D341Med (cell line): ENCODE results near the gene FHIT.

Experiments used
- DNase-seq: peaks from one replicate; pipeline ENCODE4 v3.0.0; 2012; ENCODE audit warnings: low spot score

FHIT gene

DNA sequence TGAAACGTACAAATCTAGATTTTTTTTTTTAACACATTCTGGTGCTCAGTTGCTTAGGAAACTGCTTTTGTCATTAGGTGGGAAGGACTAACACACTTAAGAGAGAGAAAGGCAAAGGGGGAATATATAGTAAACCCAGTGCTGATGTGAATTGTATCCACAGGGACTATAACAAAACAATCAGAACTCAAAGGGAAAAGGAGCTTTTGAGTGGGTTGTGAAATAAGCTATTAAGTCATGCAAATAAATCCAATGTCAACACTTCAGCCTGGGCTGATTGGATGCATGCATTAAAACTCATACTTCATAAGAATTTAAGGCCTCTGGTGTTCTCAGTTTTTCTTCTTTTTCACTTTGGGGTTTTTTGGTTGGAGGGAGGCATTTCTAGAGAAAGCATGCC lies 628.9 kb downstream of the FHIT start:
- no peak for DNase-seq

DNA sequence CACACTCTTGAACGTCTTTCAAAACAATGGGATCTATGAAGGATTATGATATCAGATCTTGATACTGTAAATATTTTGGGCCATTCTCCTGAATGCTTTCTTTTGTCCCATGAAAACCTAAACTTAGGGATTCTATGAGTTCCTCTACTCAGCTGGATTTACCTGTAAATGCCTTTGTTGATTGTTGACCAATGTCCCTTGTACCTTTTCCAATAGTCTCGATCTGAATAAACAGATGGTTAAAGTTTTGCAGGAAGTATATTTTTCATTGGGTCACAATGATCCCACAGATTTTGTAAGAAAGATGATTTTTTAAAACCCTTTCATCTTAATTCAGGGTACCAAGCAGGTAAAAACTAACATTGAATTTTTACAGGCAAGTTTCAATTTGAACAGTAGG lies 634.1 kb downstream of the FHIT start:
- DNase-seq: no peak

DNA sequence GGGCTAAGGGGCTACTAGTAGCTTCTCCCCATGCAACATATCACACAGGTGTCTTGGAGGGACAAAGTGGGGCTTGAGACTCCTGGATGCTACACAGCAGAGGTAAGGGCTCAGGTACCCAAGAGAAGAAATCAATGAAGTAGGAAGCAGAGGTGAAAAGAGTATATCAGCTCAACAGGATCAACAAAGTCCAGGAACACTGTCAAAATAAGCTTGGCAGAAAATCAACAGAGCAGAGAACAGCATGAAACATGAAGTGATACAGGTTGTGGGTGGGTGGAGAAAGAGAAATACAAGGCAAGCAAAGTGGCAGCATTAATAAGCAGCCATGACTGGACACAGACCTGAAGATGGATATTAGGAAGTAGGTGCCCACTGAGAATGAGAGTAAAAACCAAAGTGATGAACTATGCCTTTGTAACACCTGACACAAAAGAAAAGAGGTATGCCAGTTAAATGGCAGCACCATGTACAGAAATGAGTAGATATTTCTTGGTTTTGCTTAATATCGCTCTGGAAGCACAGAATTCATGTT lies 637.4 kb downstream of the FHIT start:
- no peak for DNase-seq

DNA sequence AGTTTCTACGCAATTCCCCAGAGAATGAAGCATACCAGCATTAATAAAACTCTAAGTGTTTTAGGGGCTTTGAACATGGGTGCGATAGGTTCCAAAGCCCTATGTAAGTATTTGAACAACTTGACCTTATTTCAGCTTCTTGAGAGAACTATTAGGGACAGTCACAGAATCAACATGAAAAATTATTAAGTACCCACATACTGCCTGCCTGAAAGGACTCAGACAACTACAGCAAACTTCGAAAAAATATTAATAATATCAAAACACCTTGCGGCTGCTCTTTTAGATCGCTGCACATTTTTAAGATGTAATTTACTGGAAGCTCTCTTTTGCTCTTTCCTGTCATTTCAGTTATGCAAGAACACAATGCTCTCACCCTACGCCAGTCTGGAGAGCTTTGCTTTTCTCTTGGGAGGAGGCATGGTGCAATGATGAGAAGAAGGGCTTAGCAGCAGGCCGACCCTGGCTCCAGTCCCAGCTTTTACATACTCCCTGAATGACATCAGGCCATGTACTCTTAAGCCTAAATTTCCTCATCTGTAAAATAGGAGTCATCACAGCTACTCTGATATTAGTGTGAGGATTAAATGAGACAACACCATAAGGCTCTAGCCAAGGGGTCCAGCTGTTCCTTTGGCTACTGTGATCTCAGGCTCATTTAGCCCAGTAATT lies 640.7 kb downstream of the FHIT start:
- DNase-seq: peak; percentile 80

DNA sequence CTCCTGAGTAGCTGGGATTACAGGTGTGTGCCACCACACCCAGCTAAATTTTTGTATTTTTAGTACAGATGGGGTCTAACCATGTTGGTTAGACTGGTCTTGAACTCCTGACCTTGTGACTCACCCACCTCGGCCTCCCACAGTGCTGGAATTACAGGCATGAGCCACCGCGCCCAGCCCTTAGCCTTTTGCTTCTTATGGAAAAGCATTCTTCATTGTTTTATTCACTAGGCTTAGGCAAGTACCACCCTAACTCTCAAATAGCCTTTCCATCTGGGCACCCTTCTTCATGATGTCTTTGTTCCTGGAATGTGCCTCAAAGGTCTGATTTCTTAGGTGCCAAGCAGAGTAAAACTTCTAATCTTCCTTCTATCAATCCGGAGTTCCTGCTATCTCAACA lies 641.8 kb downstream of the FHIT start:
- no peak for DNase-seq

DNA sequence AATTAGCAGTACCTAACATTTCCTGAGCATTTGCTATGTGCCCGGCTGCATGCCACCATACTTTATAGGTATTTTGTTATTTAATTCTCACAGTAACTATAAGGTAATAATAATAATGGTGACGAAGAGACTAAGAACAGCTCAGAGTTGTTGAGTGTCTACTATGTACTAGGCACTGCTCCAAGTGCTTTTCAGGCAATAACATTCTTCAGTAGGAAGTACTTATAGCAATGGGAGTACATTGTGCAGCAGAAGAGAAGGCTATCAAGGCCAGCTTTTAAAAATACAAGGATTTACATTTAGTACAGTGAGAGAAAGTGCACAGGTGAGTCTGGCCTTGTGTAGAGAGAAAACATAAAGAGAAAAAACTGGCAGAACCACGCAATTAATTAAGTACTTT lies 647.4 kb downstream of the FHIT start:
- no peak for DNase-seq

DNA sequence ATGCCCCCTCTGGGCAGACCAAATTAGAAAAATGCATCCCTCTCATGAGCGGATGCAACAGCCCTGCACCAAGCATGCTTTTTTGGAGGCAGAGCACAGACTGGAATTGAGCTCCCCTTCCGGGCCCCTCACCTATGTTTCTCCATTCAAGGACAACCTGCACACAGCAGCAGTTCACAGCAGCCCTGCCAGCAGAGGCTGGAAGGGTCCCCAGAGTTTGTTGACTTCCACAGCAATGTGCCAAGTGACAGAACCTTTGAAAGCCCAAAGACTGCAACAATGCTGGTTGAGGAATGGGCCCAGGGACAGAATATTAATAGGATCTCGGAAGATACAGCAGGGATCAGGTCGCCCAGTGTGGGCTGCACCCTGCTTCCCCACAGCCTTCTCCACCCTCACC lies 650.4 kb downstream of the FHIT start:
- DNase-seq: no peak

DNA sequence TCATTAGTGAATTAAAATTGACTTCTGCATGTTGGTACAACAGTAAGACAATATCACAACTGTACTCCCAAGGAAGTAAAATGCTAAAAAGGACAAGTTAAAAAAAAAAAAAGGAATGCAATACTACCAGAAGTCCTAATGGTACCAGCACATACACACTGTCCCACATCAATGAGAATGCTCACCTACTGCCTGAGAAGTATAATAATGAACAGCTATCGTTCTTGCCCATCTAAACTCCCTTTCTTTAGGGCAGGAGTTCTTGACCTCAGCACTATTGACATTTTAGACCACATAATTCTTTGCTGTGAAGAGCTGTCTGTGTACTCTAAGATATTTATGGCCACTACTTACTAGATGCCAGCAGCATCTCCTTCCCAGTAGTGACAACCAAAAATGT lies 651.7 kb downstream of the FHIT start:
- no peak for DNase-seq

DNA sequence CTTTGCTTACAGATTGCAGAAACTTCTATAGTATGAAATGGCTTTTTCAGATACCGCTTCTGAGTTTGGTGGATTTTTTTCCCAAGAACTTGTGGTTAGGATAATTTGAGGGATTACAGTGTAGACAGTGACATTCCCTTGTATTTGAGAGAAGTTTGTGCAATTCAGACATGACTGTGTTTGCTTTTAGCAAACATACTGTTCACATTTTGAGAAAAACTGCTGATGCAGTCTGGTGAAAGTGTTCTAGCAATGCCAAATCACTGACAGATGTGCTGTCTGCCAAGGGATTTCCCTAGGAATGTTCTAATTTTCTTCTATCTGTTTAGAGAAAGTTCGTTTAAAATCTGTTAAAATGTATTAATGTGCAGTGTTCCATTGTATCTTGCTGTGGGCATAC lies 652.6 kb downstream of the FHIT start:
- DNase-seq: no peak

DNA sequence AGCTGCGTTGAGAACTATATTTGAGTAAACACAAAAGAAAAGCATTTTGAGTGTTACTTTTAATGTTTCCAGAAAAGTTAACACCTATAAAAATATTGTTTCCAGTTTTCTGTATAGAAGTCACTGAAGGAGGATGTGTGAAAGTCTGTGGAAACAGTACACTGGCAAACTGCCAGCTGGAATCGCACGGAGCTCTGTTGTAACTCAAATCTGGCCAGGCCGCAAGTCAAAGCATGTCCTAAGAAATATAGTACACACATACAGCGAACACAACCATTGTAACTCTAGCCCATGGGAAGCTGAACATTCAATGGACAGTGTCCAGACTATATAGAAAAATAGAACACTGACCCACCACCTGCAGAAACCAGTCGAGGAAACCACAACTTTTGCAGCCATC lies 657.2 kb downstream of the FHIT start:
- no peak for DNase-seq

DNA sequence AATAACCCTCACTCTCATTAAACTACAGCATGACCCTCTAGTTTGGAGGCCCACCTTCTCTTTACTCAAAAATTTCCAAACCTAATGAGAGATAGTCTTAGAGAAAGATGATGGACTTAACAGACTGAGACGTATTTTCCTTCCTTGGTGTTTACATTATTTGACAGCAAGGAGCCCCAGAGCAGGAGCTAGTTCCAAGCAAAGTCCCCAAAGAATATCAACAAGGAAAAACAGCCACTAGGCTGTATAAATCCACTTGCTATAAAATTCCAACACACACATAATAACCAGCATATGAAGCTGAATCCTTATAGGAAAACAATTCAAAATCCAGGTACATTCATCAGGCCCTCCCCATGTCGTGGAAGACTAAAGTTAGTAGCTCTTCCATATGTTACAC lies 660.0 kb downstream of the FHIT start:
- no peak for DNase-seq

DNA sequence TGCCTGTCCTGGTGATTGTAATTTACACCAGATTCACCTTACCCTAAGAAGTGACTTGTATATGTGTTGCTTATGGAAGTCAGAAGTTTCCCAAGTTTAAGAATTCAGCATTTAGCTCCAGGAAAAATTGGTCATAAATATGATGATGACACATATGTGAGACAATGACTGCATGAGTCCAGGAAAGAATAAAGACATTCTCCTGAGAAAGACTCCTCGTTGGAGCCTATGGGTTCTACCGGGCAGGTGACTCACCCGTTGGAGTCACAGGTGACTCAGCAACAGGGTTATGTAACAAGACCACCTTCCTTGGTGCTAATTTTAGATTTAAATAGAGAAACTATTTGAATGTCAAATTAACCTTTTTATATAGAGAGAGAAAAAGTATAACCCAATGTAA lies 662.4 kb downstream of the FHIT start:
- DNase-seq: no peak

DNA sequence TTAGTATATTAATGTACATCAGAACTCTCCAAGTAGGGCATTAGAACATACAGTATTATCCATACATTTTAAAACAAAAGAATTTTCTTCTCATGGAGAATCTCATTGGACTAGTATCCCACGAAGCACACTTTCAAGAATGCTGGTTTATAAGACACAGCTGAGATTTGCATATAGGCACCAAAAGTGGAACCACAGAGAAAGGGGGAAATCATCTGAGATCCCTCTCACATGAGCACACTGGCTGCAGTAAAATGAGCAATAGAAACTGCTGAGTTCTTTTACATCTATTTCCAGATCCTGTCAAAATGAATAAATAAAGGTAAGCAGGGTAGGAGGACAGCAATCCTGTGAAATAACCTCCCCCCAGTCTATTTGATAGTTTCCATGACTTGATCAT lies 665.3 kb downstream of the FHIT start:
- DNase-seq: no peak

DNA sequence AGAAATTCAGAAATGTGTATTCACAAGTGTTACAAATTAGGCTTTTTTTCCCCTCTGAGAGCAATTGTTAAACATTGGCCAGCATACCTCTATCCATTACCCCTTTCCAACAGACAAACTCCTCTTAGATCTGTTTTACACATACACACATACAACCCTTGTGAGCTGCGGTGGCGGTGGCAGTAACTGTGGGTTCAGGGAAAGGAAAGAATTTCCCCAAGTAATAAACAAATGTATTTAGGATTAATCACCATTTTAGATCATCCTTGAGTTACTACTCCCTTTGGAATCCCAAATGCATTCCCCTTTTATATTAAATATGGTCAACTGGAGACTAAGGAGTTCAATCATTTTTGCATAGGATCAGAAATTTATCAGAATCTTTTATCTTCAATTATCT lies 667.0 kb downstream of the FHIT start:
- no peak for DNase-seq

DNA sequence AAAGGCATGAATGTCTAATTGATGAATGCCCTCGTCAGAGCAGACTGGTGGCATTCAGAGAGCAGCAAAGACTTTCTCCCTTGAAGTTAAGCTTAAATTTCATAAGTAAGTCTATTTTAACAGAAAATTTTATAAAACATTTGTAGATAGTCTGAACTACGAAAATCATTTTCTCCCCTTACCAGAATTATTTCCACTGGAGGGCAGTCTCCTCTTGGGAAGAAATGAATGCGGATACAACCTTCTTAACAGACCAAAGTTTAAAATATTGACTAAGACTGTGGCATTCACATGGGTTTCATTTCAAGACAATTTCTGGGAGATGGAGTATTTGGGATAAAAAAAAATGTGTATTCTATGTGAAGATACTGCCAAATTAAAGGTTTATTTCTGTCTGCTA lies 669.0 kb downstream of the FHIT start:
- DNase-seq: no peak

DNA sequence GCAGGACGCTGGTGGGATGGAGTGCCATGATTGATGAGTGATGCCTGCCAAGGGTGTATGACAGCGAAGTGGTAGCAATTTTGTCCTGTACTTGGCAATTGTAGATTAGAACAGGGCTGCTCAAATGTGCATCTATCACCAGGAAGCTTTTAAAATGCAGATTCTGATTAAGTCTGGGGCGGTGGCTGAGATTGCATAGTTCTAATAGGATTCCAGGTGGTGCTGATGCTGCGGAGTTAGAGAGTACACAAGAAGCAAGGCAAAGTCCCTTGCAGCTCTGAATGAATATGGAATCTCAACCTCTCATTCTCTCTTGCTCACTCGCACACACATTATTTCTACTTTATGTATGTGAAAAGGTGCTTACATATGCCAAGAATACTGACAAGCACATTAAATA lies 670.4 kb downstream of the FHIT start:
- DNase-seq: no peak

DNA sequence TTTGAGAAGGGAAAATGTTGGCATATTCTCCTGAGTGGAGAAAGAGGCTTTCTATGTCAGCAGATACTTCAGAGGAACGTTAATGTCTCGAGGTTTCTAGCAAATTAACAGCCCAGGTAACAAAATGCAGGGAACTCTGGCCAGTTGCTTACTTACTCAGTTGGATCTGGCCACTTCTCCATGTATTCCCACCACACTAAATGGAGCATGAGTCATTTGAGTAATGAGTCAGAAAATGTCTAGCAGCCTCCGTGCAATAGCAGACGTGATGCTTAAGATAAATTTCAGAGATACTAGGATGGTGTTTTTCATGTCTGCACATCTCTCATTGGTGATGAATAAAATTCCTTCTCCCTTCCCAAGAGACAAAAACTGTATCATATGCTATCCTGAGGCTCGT lies 671.5 kb downstream of the FHIT start:
- no peak for DNase-seq

DNA sequence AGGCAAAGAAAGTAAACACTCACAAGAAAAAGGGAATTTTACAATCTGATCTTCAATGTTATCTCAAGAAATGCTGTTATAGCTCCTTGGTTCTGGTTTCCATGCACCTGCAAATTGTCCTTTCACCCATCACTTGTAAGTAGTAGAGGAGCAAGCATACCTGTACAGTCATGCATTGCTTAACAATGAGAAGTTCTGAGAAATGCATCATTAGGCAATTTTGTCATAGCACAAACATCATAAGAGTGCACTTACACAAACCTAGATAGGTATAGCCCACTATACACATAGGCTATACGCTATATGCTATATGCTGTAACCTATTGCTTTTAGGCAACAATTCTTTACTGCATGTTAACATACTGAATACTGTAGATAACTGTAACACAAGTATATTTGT lies 672.3 kb downstream of the FHIT start:
- DNase-seq: no peak

DNA sequence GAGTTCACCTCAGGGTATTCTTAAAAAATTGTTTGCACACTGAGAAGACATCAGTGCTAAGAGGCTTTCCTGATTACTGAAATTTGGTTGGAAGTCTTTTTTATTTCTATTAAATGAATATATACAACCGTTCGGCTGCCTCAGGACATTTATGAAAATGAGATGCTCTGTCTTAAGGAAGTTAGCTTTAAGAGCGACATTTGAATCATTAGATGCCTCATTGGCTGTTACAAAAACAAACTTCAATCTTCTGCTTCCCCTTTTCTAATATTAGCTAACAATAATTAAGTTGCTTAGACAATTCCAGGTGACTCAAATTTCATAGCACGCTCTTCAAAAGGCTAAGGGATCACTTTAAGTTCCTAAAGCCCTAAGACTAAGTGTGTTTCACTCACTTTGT lies 673.7 kb downstream of the FHIT start:
- DNase-seq: no peak

DNA sequence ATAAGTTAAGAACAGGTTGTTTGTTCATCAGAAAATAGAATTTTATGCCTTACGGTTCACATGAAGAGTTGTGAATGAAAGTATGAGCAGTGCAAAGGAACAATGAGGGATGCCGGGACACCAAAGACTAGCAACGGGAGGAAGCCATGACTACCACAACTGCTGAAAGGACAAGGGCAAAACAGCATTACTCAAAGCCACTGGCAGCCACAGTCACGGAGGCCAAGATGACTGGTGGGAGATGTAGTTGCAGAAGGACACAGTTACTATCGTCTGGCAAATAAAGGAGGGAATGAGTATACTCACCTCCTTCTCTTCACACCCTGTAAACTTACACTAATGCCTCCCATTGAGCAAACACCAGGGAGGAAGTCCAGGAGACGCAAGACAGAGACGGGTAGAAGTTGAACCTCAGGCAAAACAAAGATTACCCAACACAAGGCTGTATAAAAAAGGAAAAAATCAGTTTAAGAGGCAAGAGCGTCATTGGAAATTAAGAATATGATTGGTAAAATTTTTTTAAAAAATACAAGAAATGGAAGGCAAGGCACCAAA lies 675.5 kb downstream of the FHIT start:
- DNase-seq: no peak

DNA sequence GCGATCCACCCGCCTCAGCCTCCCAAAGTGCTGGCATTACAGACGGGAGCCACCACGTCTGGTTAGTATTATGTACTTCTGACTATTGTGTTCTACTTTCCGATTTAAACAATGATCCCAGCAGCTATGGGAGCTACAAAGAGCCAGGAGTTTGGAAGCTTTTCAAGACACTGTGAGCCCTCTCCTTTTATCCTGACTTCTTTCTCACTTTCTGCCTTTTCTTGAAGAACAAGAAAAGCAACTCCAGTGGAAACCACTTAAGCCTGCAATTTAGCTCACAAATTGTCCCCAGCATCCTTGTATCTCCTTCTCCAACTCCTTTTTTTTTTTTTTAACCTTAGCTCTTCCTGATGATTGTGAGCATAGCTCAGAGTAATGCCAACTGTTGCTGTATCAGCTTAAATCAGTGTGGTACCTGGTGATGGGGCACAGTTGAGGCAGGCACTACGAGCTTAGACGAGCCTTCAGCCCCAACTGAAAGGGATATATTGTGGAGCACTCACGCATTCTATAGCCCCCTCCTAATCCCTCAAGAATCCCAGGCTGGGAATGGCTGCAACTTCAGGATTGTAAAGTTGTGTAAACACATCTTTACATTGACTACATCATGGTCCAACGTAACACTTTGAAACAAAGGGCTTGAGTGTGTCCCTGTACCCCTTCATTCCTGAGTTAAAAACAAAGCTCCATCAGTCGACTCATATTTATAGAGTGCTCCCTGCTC lies 677.0 kb downstream of the FHIT start:
- DNase-seq: no peak

DNA sequence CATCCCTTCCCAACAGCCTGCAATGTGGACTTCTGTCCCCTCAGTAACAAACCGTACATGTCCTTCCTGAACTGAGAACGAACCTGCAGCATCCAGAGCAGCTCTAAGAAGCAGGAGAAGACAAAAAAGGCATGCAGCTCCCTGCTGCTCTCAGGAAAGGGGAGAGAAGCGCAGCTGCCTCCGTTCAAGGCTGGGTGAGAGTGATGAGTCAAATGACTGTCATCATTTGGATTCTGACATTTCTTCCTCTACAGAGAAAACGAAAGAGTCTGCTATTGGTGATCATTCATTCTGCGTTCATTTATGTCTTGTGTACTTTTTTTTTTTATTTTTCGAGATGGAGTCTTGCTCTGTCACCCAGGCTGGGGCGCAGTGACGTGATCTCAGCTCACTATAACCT lies 677.8 kb downstream of the FHIT start:
- no peak for DNase-seq

DNA sequence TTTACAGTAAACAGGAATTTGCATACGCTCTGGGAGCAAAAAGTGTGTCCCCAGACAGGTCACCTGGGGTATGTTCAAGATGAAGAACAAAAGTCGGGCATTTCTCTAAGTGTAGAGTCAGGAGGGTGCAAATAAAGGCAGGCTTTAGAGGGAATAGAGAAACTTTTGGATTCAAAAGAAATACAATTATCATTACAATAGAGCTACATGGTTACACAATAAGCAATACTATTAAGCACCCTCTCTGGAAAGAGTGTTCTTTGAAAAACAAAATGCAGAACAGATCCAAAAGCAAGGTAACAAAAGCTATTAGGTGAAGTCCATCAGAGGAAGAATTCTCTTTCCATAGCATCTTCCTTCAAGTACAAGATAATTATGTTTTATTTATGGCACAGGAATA lies 679.7 kb downstream of the FHIT start:
- DNase-seq: no peak

DNA sequence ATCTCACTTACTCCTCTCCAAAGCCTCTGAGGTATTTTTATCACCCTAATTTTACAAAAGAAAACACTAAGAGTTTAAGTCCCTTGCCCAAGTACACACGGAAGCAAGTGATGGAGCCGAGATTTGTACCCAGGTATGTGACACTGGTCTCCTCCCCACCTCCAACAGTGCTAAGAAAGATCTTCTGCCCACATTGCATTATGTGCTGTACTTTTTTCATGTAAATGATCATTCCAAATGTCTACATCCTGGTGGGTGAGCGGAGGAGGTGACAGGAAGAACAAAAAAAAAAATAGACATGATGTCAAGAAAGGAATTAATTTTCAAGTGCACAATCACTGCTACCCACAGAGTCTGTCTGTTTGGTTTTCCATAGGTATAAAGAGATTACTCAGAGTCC lies 694.1 kb downstream of the FHIT start:
- DNase-seq: no peak
